H9 (cell line): ENCODE measurements around the gene PRKCB. TPM values are rescaled to one million over a fixed set of nuclear protein-coding genes. Genes with fewer than 3 reads are reported as not detected.

Experiments
- DNase-seq: peaks from one replicate; pipeline ENCODE4 v3.0.0-alpha.2; 2017
- H2AFZ ChIP-seq: one replicate; pipeline ENCODE4 v1.6.1; 2013; ENCODE audit warnings: mild to moderate bottlenecking, low read length, control low read depth, moderate library complexity
- H2AK5ac ChIP-seq: 2 replicates; pipeline ENCODE4 v1.6.1; 2013; ENCODE audit warnings: low read length, control low read depth, mixed read lengths; ENCODE audit not compliant: insufficient read length
- H2BK120ac ChIP-seq: one replicate; pipeline ENCODE4 v1.6.1; 2013; ENCODE audit warnings: low read depth, mild to moderate bottlenecking, low read length, control low read depth, inconsistent platforms; ENCODE audit not compliant: poor library complexity, severe bottlenecking
- H2BK12ac ChIP-seq: 2 replicates; pipeline ENCODE4 v1.6.1; 2013; ENCODE audit warnings: low read length, control low read depth, mixed read lengths, low read depth; ENCODE audit not compliant: insufficient read length
- H2BK15ac ChIP-seq: 2 replicates; pipeline ENCODE4 v1.6.1; 2013; ENCODE audit warnings: low read depth, low read length, control low read depth
- H2BK20ac ChIP-seq: one replicate; pipeline ENCODE4 v1.6.1; 2013; ENCODE audit warnings: low read depth, mild to moderate bottlenecking, low read length, control low read depth, inconsistent platforms; ENCODE audit not compliant: poor library complexity, severe bottlenecking
- H2BK5ac ChIP-seq: 2 replicates; pipeline ENCODE4 v1.6.1; 2013; ENCODE audit warnings: low read length, control low read depth, mixed read lengths; ENCODE audit not compliant: insufficient read length
- H3K14ac ChIP-seq: 2 replicates; pipeline ENCODE4 v1.6.1; 2013; ENCODE audit warnings: low read length, control low read depth; ENCODE audit not compliant: insufficient read depth
- H3K18ac ChIP-seq: 2 replicates; pipeline ENCODE4 v1.6.1; 2013; ENCODE audit warnings: low read depth, mild to moderate bottlenecking, mixed read lengths, low read length, control low read depth; ENCODE audit not compliant: insufficient read length
- H3K23ac ChIP-seq: 2 replicates; pipeline ENCODE4 v1.6.1; 2013; ENCODE audit warnings: low read length, control low read depth, mixed read lengths, low read depth; ENCODE audit not compliant: insufficient read length
- H3K23me2 ChIP-seq: 2 replicates; pipeline ENCODE4 v1.6.1; 2013; ENCODE audit warnings: low read depth, mild to moderate bottlenecking, mixed read lengths, low read length, control low read depth; ENCODE audit not compliant: insufficient read length, poor library complexity, severe bottlenecking
- H3K27ac ChIP-seq: 2 replicates; pipeline ENCODE4 v1.5.1; 2013; ENCODE audit warnings: low read length, control low read depth, mixed read lengths, low read depth; ENCODE audit not compliant: insufficient read length
- H3K27me3 ChIP-seq: 2 replicates; pipeline ENCODE4 v1.6.1; 2013; ENCODE audit warnings: low read length, control low read depth, inconsistent platforms; ENCODE audit not compliant: insufficient read depth
- H3K4ac ChIP-seq: 2 replicates; pipeline ENCODE4 v1.6.1; 2013; ENCODE audit warnings: low read depth, mild to moderate bottlenecking, control low read depth, inconsistent platforms, low read length, moderate library complexity
- H3K4me1 ChIP-seq: 2 replicates; pipeline ENCODE4 v1.6.1; 2013; ENCODE audit warnings: low read length, control low read depth, inconsistent platforms; ENCODE audit not compliant: insufficient read depth
- H3K4me2 ChIP-seq: 2 replicates; pipeline ENCODE4 v1.6.1; 2013; ENCODE audit warnings: low read length, control low read depth, mixed read lengths; ENCODE audit not compliant: insufficient read length, insufficient read depth
- H3K56ac ChIP-seq: 2 replicates; pipeline ENCODE4 v1.6.1; 2013; ENCODE audit warnings: low read depth, mild to moderate bottlenecking, mixed read lengths, low read length, control low read depth; ENCODE audit not compliant: insufficient read length
- H3K79me1 ChIP-seq: 2 replicates; pipeline ENCODE4 v1.6.1; 2013; ENCODE audit warnings: low read depth, mild to moderate bottlenecking, moderate library complexity, low read length, control low read depth, inconsistent platforms; ENCODE audit not compliant: insufficient read depth, poor library complexity, severe bottlenecking
- H3K79me2 ChIP-seq: 2 replicates; pipeline ENCODE4 v1.6.1; 2013; ENCODE audit warnings: low read length, control low read depth, inconsistent platforms; ENCODE audit not compliant: insufficient read depth
- H3K9ac ChIP-seq: 2 replicates; pipeline ENCODE4 v1.6.1; 2013; ENCODE audit warnings: low read length, control low read depth, mixed read lengths; ENCODE audit not compliant: insufficient read length; ENCODE audit errors: extremely low read depth
- H3K9me3 ChIP-seq: one replicate; pipeline ENCODE4 v1.6.1; 2013; ENCODE audit warnings: low read depth, low read length, inconsistent platforms; ENCODE audit not compliant: control insufficient read depth
- H3T11ph ChIP-seq: one replicate; pipeline ENCODE4 v1.6.1; 2013; ENCODE audit warnings: mild to moderate bottlenecking, low read length, control low read depth, inconsistent platforms
- H4K20me1 ChIP-seq: one replicate; pipeline ENCODE4 v1.6.1; 2013; ENCODE audit not compliant: control insufficient read depth, insufficient read length, insufficient read depth
- H4K5ac ChIP-seq: 2 replicates; pipeline ENCODE4 v1.6.1; 2013; ENCODE audit warnings: low read depth, mild to moderate bottlenecking, mixed read lengths, low read length, control low read depth; ENCODE audit not compliant: insufficient read length
- H4K8ac ChIP-seq: replicated peaks from 2 replicates; pipeline ENCODE4 v1.6.1; 2013; ENCODE audit warnings: low read length, control low read depth, mixed read lengths, low read depth; ENCODE audit not compliant: insufficient read length
- H4K91ac ChIP-seq: 2 replicates; pipeline ENCODE4 v1.6.1; 2013; ENCODE audit warnings: low read depth, mild to moderate bottlenecking, moderate library complexity, mixed read lengths, low read length, control low read depth; ENCODE audit not compliant: insufficient read length
- H3K27ac Mint-ChIP-seq, 3 experiments: 2 replicates in 2 of 3; 3 replicates in 1 of 3; pipeline ENCODE4 v1.8.0; 2020 to 2021; ENCODE audit warnings: mixed read lengths in 3 of 3, mild to moderate bottlenecking in 1 of 3, moderate library complexity in 1 of 3
- H3K27me3 Mint-ChIP-seq: 2 replicates; pipeline ENCODE4 v1.8.0; 2021; ENCODE audit warnings: low read depth, mild to moderate bottlenecking, moderate library complexity, mixed read lengths
- H3K36me3 Mint-ChIP-seq, 3 experiments: 2 replicates in 2 of 3; 3 replicates in 1 of 3; pipeline ENCODE4 v1.8.0; 2020 to 2021; ENCODE audit warnings: low read depth in 3 of 3, mixed read lengths in 3 of 3; ENCODE audit not compliant: insufficient read depth in 1 of 3
- H3K4me1 Mint-ChIP-seq, 2 experiments: 2 replicates each; pipeline ENCODE4 v1.8.0; 2020; ENCODE audit warnings: mixed read lengths in 2 of 2
- H3K4me3 Mint-ChIP-seq, 2 experiments: 2 replicates in 1 of 2; 3 replicates in 1 of 2; pipeline ENCODE4 v1.8.0; 2020 to 2021; ENCODE audit warnings: mild to moderate bottlenecking in 2 of 2, mixed read lengths in 2 of 2, moderate library complexity in 1 of 2
- H3K9me3 Mint-ChIP-seq, 2 experiments: 2 replicates in 1 of 2; 3 replicates in 1 of 2; pipeline ENCODE4 v1.8.0; 2020; ENCODE audit warnings: mild to moderate bottlenecking in 2 of 2, mixed read lengths in 2 of 2, moderate library complexity in 1 of 2
- WGBS: extraction: QIAGEN DNeasy Blood & Tissue Kit; methylation state at CpG from one replicate; pipeline ENCODE4 v1.1.7; 2013; ENCODE audit warnings: missing lambda C conversion rate, low lambda C conversion rate, mixed read lengths; ENCODE audit not compliant: insufficient read length; ENCODE audit errors: extremely low coverage; 5-methylcytosine and 5-hydroxymethylcytosine counted together
- total RNA-seq: library from RNA; stranded (reverse); gene quantifications from 2 replicates; pipeline ENCODE4 v1.2.1, GENCODE V29; 2021
- TF ChIP-seq, protein P1 (sequence below): fragments of 200-600 bp; sonication (generic); conservative IDR thresholded peaks from 3 replicates; pipeline ENCODE4 v1.8.0; 2021; ENCODE audit warnings: antibody characterized with exemption, mild to moderate bottlenecking

The PRKCB gene
- total RNA-seq, 1 experiment from 2014 or later = 7.0 TPM

DNA sequence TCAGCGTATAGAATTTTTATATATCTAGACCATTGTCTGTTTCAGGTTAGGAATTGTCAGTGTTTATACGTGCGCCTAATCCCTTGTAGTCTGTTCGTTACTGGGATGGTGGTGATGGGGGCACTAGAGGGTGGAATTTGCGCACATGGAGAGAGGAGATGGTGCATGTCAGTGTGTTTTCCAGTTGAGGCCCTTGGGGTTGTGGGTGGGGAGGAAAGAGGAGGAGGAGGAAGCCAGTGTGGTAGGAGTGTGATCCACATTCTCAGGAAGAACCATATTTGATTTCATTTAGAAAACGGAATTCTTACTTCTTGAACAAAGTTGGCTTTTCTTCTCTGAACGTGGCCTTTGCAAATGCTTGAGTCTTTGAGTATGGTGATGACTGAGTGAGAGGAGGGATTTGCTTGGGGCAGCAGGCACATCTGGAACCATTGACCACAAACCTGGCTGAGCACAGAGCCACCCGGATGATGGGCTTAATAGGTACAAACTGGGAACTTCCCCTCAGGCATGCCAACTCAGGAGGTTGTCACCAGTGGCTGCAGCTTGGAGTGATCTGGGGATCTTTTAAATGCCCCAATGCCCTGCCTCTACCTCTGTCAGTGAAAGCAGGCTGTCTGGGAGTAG lies 98.9 kb downstream of the PRKCB start:
- no peak overlapping the region for H2BK120ac ChIP-seq
- no peaks in the 10 kb centered on the region for H3K27me3 ChIP-seq
- no peak overlapping the region for H2AK5ac ChIP-seq
- no peaks in the 10 kb centered on the region for H4K20me1 ChIP-seq
- H4K5ac ChIP-seq = no peak overlapping the region
- Mint-ChIP-seq H3K27ac (no peak overlapping the region; a peak in 1 of 7 replicates), H3K4me1 (peaks cover 1% of the 10 kb centered on the region in 2 experiments; a peak in 3 of 4 replicates), H3K9me3 (no peaks in the 10 kb centered on the region), H3K36me3 (no peaks in the 10 kb centered on the region), H3K4me3 (no peak overlapping the region), H3K27me3 (peaks cover 18% of the 10 kb centered on the region)
- no CpG with 5 or more reads among the region's 8 CpGs for WGBS
- H3K9ac ChIP-seq = no peak overlapping the region
- no peak overlapping the region for H2BK20ac ChIP-seq
- no peak for DNase-seq
- H2BK12ac ChIP-seq = no peak overlapping the region
- H3K4me1 ChIP-seq = no peaks in the 10 kb centered on the region
- H3T11ph ChIP-seq = no peak overlapping the region
- H3K9me3 ChIP-seq = no peaks in the 10 kb centered on the region
- H3K23me2 ChIP-seq = no peaks in the 10 kb centered on the region
- no peak overlapping the region for H3K4ac ChIP-seq
- H2AFZ ChIP-seq = no peak overlapping the region
- H4K91ac ChIP-seq = no peak overlapping the region
- H3K27ac ChIP-seq = no peak overlapping the region
- no peaks in the 10 kb centered on the region for H3K79me1 ChIP-seq
- no peak overlapping the region for H3K23ac ChIP-seq
- H3K4me2 ChIP-seq = no peak overlapping the region
- no peak overlapping the region for H2BK5ac ChIP-seq
- no peaks in the 10 kb centered on the region for H3K79me2 ChIP-seq
- no peak overlapping the region for H2BK15ac ChIP-seq
- TF ChIP-seq, protein P1, sequence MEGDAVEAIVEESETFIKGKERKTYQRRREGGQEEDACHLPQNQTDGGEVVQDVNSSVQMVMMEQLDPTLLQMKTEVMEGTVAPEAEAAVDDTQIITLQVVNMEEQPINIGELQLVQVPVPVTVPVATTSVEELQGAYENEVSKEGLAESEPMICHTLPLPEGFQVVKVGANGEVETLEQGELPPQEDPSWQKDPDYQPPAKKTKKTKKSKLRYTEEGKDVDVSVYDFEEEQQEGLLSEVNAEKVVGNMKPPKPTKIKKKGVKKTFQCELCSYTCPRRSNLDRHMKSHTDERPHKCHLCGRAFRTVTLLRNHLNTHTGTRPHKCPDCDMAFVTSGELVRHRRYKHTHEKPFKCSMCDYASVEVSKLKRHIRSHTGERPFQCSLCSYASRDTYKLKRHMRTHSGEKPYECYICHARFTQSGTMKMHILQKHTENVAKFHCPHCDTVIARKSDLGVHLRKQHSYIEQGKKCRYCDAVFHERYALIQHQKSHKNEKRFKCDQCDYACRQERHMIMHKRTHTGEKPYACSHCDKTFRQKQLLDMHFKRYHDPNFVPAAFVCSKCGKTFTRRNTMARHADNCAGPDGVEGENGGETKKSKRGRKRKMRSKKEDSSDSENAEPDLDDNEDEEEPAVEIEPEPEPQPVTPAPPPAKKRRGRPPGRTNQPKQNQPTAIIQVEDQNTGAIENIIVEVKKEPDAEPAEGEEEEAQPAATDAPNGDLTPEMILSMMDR = no peak
- H3K14ac ChIP-seq = no peak overlapping the region
- H3K56ac ChIP-seq = no peak overlapping the region
- H4K8ac ChIP-seq = no peak overlapping the region
- no peak overlapping the region for H3K18ac ChIP-seq
